Measurements from ENCODE around the gene KIF6.

KIF6 gene

GRCh38 chr6:39558079-39558478, 167.1 kb downstream of the KIF6 start:
- TF ChIP-seq CTCF (IDR thresholded peaks at IDR 0.05; ENCODE audit: low read depth, low read length): no peak
- H3K4me3 ChIP-seq (ENCODE audit: low read depth, low read length): no peak overlapping the region
- in situ Hi-C loops (cut with HindIII; ENCODE audit: low sequenced_read_pairs): no loop called here
- DNase-seq (ENCODE audit: low read depth, low spot score): no peak

- no peak overlapping the region for H3K4me3 ChIP-seq (ENCODE audit: low read depth, low read length)
- DNase-seq (ENCODE audit: low read depth, low spot score): no peak
- in situ Hi-C loops (cut with HindIII; ENCODE audit: low sequenced_read_pairs): no loop called here
- TF ChIP-seq CTCF (IDR thresholded peaks at IDR 0.05; ENCODE audit: low read depth, low read length): no peak
Observed at GRCh38 chr6:39555136-39555535, 170.1 kb downstream of the KIF6 start.

DNA sequence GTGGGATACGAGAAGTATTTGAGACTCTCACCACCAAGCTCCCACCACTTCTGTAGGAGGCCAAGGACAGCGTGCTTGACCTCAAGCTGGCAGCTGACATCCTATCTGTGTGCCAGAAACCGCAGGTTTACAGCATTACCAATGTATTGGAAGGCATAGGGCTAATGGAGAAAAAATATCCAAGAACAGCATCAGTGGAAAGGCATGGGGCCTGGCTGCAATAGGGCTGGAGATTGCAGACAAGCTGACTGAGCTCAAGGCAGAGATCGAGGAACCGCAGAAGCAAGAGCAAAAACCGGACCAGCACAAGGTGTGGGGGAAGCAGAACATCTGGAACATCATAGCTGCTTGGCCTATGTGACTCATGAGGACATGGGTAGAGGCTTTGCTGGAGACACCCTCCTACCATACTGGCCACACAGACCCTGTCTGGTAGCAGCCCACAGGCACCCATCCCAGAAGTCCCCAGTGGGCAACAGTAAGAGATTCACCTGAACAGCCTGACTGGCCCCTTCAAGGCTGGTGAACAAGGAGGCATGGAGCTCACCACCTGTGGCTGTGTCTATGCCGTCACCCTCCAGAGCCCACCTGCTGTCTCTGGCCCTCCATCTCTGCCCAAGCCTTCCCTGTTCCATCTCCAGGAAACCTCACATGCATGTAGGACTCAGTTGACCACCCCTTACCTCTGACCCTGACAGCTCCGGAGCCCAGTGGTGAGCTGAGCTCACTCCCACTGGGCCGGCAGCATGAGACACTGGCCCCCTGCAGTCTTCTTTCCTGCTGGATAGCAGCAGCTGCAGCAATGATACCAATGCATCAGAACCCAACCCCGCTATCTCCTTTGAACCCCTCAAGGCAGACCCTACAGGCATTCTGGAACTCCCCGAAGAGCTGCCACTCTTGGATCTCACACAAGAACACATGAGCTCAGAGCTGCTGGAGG, 171.1 kb downstream of the KIF6 start:
- DNase-seq (ENCODE audit: low read depth, low spot score): peak; percentile 48
- in situ Hi-C loops (cut with HindIII; ENCODE audit: low sequenced_read_pairs): no loop called here
- no peak for TF ChIP-seq CTCF (IDR thresholded peaks at IDR 0.05; ENCODE audit: low read depth, low read length)
- H3K4me3 ChIP-seq (ENCODE audit: low read depth, low read length): no peak overlapping the region

DNA sequence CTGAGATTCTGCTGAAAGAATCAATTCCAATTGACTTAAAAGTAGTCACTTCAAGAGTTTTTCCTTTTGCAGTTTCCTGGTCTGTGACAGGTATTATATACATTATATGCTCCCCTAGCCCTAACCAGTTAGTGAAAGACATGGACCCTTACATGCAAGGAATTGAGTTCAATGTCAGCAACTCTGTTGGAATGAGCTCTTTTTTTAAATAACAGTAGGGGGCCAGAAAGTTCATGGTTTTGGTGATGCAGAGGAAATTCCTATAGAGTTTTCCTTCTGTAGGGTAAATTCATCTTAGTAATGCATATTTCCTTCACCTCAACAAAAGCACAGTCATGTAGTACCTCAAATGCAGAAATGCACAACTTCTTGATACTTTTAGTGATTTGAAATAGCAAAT, 172.2 kb downstream of the KIF6 start:
- no peak overlapping the region for H3K4me3 ChIP-seq (ENCODE audit: low read depth, low read length)
- in situ Hi-C loops (cut with HindIII; ENCODE audit: low sequenced_read_pairs): no loop called here
- no peak for TF ChIP-seq CTCF (IDR thresholded peaks at IDR 0.05; ENCODE audit: low read depth, low read length)
- DNase-seq (ENCODE audit: low read depth, low spot score): peak; percentile 69

- no peak for TF ChIP-seq CTCF (IDR thresholded peaks at IDR 0.05; ENCODE audit: low read depth, low read length)
- in situ Hi-C loops (cut with HindIII; ENCODE audit: low sequenced_read_pairs): no loop called here
- H3K4me3 ChIP-seq (ENCODE audit: low read depth, low read length): no peak overlapping the region
- no peak for DNase-seq (ENCODE audit: low read depth, low spot score)
Observed at GRCh38 chr6:39550191-39550590, 175.0 kb downstream of the KIF6 start.

DNA sequence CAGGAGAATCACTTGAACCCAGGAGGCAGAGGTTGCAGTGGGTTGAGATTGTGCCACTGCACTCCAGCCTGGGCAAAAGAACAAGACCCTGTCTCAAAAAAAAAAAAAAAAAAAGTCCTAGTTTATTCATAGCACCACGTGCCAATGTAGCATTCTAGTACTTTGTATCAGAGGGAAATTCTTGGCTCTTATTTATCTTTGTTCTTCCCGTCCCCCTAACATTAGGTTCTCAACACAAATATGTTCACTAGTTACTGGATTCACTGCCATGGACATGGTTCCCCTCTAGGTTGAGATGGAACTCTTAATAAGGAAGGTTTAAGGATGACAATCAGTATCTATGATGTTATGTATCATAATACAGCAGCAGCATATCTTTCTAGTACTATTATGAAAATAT, 178.5 kb downstream of the KIF6 start:
- in situ Hi-C loops (cut with HindIII; ENCODE audit: low sequenced_read_pairs): no loop called here

More for the DNA sequence above, 178.5 kb downstream of the KIF6 start:
- no peak overlapping the region for H3K4me3 ChIP-seq (ENCODE audit: low read depth, low read length)
- TF ChIP-seq CTCF (IDR thresholded peaks at IDR 0.05; ENCODE audit: low read depth, low read length): no peak
- DNase-seq (ENCODE audit: low read depth, low spot score): no peak

All from astrocyte of the spinal cord (primary cell).